Keratinocyte (primary cell): ENCODE results near the gene FAM174B. TPM values are rescaled to one million over a fixed set of nuclear protein-coding genes. Genes with fewer than 3 reads are reported as not detected.

ENCODE experiments used
- DNase-seq: peaks from one replicate; pipeline ENCODE4 v3.0.0-alpha.2; 2011; ENCODE audit warnings: low read depth, missing footprints, low spot score
- FAIRE-seq: peaks from 2 replicates; lab custom pipeline; 2011; peaks lifted over from hg19 to GRCh38; lab: Jason Lieb, UNC
- H2AFZ ChIP-seq: 2 replicates; pipeline ENCODE4 v1.6.0; 2012; ENCODE audit warnings: low read length, control low read depth, inconsistent platforms; ENCODE audit not compliant: control insufficient read depth
- H3K27ac ChIP-seq: 2 replicates; pipeline ENCODE4 v1.5.1; 2011; ENCODE audit warnings: low read length; ENCODE audit not compliant: control insufficient read depth, insufficient read depth
- H3K27me3 ChIP-seq: 3 replicates; pipeline ENCODE4 v1.6.0; 2011; ENCODE audit warnings: low read length; ENCODE audit not compliant: control insufficient read depth, insufficient read depth; ENCODE audit errors: extremely low read depth
- H3K36me3 ChIP-seq, 2 experiments: 2 replicates in 1 of 2; 3 replicates in 1 of 2; pipeline ENCODE4 v1.5.1; 2011; ENCODE audit warnings: low read length in 2 of 2, mild to moderate bottlenecking in 1 of 2; ENCODE audit not compliant: control insufficient read depth in 2 of 2, insufficient read depth in 2 of 2; ENCODE audit errors: extremely low read depth in 1 of 2
- H3K4me1 ChIP-seq: 3 replicates; pipeline ENCODE4 v1.5.1; 2011; ENCODE audit warnings: low read length; ENCODE audit not compliant: control insufficient read depth, insufficient read depth; ENCODE audit errors: extremely low read depth
- H3K4me2 ChIP-seq: 3 replicates; pipeline ENCODE4 v1.6.0; 2011; ENCODE audit warnings: low read depth, low read length; ENCODE audit not compliant: control insufficient read depth, insufficient read depth; ENCODE audit errors: extremely low read depth
- H3K4me3 ChIP-seq, 3 experiments: fragments of 200-600 bp in 1 of 3; sonication (generic) in 1 of 3; 2 replicates in 2 of 3; 3 replicates in 1 of 3; pipeline ENCODE4 v1.5.1; 2011 to 2016; ENCODE audit warnings: low read length in 3 of 3, mild to moderate bottlenecking in 3 of 3, control low read depth in 2 of 3, inconsistent platforms in 1 of 3, low read depth in 1 of 3, mixed read lengths in 1 of 3, mixed run types in 1 of 3, moderate library complexity in 1 of 3; ENCODE audit not compliant: control insufficient read depth in 2 of 3, insufficient read depth in 2 of 3; ENCODE audit errors: extremely low read depth in 1 of 3
- H3K79me2 ChIP-seq: 2 replicates; pipeline ENCODE4 v1.6.0; 2012; ENCODE audit warnings: low read length; ENCODE audit not compliant: control insufficient read depth, insufficient read depth
- H3K9ac ChIP-seq: 3 replicates; pipeline ENCODE4 v1.6.0; 2011; ENCODE audit warnings: low read length; ENCODE audit not compliant: control insufficient read depth, insufficient read depth; ENCODE audit errors: extremely low read depth
- H3K9me1 ChIP-seq: 3 replicates; pipeline ENCODE4 v1.6.0; 2011; ENCODE audit warnings: low read length; ENCODE audit not compliant: control insufficient read depth, insufficient read depth; ENCODE audit errors: extremely low read depth
- H3K9me3 ChIP-seq: 2 replicates; pipeline ENCODE4 v1.5.1; 2012; ENCODE audit warnings: low read depth, low read length; ENCODE audit not compliant: control insufficient read depth
- H4K20me1 ChIP-seq: 3 replicates; pipeline ENCODE4 v1.6.0; 2011; ENCODE audit warnings: low read length; ENCODE audit not compliant: control insufficient read depth, insufficient read depth; ENCODE audit errors: extremely low read depth
- CTCF ChIP-seq, 3 experiments: IDR thresholded peaks in 1 of 3; conservative IDR thresholded peaks in 1 of 3; optimal IDR thresholded peaks in 1 of 3; 2 replicates in 2 of 3; 3 replicates in 1 of 3; pipeline versions ENCODE3 to v1.5.1; 2011; ENCODE audit warnings: low read length in 3 of 3, mild to moderate bottlenecking in 3 of 3, moderate library complexity in 2 of 3, control low read depth in 1 of 3, inconsistent platforms in 1 of 3; ENCODE audit not compliant: insufficient read depth in 2 of 3; ENCODE audit errors: extremely low read depth in 1 of 3
- EZH2 ChIP-seq: IDR thresholded peaks from one replicate; pipeline ENCODE4 v1.6.1; 2012; ENCODE audit warnings: inconsistent platforms, mild to moderate bottlenecking, low read length, moderate library complexity
- dilution Hi-C: fragments of 300-500 bp; cut with MboI; formaldehyde crosslinking; loops from one replicate; pipeline ENCODE4 v1.7.0; 2020; ENCODE audit warnings: low sequenced_read_pairs; ENCODE audit not compliant: extremely low pct_ligation_motif_present
- polyA plus RNA-seq, 5 experiments: library from polyadenylated mRNA; depleted of rRNA in 3 of 5; stranded (reverse) in 3 of 5; stranded (forward) in 1 of 5; unstranded in 1 of 5; fragments of >200 nt; gene quantifications; 1 replicate in 1 of 5; 2 replicates in 3 of 5; 3 replicates in 1 of 5; pipeline versions ENCODE4 v1.2.1 to v1.2.3, GENCODE V29; 2011 to 2012; ENCODE audit warnings: missing spikeins in 2 of 5, low read depth in 1 of 5, low replicate concordance in 1 of 5

Gene FAM174B
- polyA plus RNA-seq, 1 donor (not counting 4 experiments of a cell fraction or from before 2014, with no cell fraction given) = 0.73 TPM

- no peak overlapping the region for H3K4me2 ChIP-seq
- no peak overlapping the region for H3K4me3 ChIP-seq
- H3K27ac ChIP-seq = no peak overlapping the region
- no peaks in the 10 kb centered on the region for H3K9me3 ChIP-seq
- DNase-seq (no peak), FAIRE-seq (no peak)
- no peaks in the 10 kb centered on the region for H3K79me2 ChIP-seq
- H3K9me1 ChIP-seq = no peaks in the 10 kb centered on the region
- dilution Hi-C loops = no loop called here
- no peaks in the 10 kb centered on the region for H3K36me3 ChIP-seq
- TF ChIP-seq CTCF (optimal IDR thresholded peaks at IDR 0.05 in 1 of 3, IDR thresholded peaks at IDR 0.05 in 1 of 3, conservative IDR thresholded peaks at IDR 0.05 in 1 of 3; ENCODE audit: extremely low read depth in 1 of 3, insufficient read depth in 2 of 3, low read length in 3 of 3) (peak in 2 of 3 experiments; percentile 18 to 51), EZH2 (no peak)
- no peaks in the 10 kb centered on the region for H4K20me1 ChIP-seq
- no peak overlapping the region for H2AFZ ChIP-seq
- H3K27me3 ChIP-seq = no peaks in the 10 kb centered on the region
- H3K4me1 ChIP-seq = no peaks in the 10 kb centered on the region
- H3K9ac ChIP-seq = no peak overlapping the region
Measured at GRCh38 chr15:92683511-92683834, 27.9 kb upstream of the FAM174B start.

- dilution Hi-C loops = no loop called here
Measured at GRCh38 chr15:92682741-92683510, 27.4 kb upstream of the FAM174B start.

More at GRCh38 chr15:92682741-92683510, 27.4 kb upstream of the FAM174B start:
- H2AFZ ChIP-seq = no peak overlapping the region
- no peak for DNase-seq
- H3K9me1 ChIP-seq = no peaks in the 10 kb centered on the region
- TF ChIP-seq CTCF (optimal IDR thresholded peaks at IDR 0.05 in 1 of 3, IDR thresholded peaks at IDR 0.05 in 1 of 3, conservative IDR thresholded peaks at IDR 0.05 in 1 of 3; ENCODE audit: extremely low read depth in 1 of 3, insufficient read depth in 2 of 3, low read length in 3 of 3) (no peak), EZH2 (no peak)
- H3K9ac ChIP-seq = no peak overlapping the region
- H3K79me2 ChIP-seq = no peaks in the 10 kb centered on the region
- H3K4me1 ChIP-seq = no peaks in the 10 kb centered on the region
- H4K20me1 ChIP-seq = no peaks in the 10 kb centered on the region
- H3K4me2 ChIP-seq = no peak overlapping the region
- no peak overlapping the region for H3K4me3 ChIP-seq
- no peaks in the 10 kb centered on the region for H3K27me3 ChIP-seq
- no peak overlapping the region for H3K27ac ChIP-seq
- H3K9me3 ChIP-seq = no peaks in the 10 kb centered on the region
- no peak for FAIRE-seq
- no peaks in the 10 kb centered on the region for H3K36me3 ChIP-seq
